ENCODE results near the gene KIAA1958.

KIAA1958 gene

GRCh38 chr9:112605518-112605917, 118.9 kb downstream of the KIAA1958 start:
- no peak for DNase-seq (ENCODE audit: low spot score)

GRCh38 chr9:112605963-112606699, 119.5 kb downstream of the KIAA1958 start:
- DNase-seq (ENCODE audit: low spot score), result no peak

GRCh38 chr9:112608851-112609250, 122.2 kb downstream of the KIAA1958 start:
- no peak for DNase-seq (ENCODE audit: low spot score)

GRCh38 chr9:112615584-112616266, 129.1 kb downstream of the KIAA1958 start:
- DNase-seq (ENCODE audit: low spot score), result no peak

- no peak for DNase-seq (ENCODE audit: low spot score)
Observed at GRCh38 chr9:112617371-112617770, 130.7 kb downstream of the KIAA1958 start.

- no peak for DNase-seq (ENCODE audit: low spot score)
Observed at GRCh38 chr9:112618385-112619009, 131.9 kb downstream of the KIAA1958 start.

- no peak for DNase-seq (ENCODE audit: low spot score)
Observed at GRCh38 chr9:112620388-112620787, 133.8 kb downstream of the KIAA1958 start.

GRCh38 chr9:112621018-112621655, 134.5 kb downstream of the KIAA1958 start:
- DNase-seq (ENCODE audit: low spot score), result no peak

- no peak for DNase-seq (ENCODE audit: low spot score)
Observed at GRCh38 chr9:112623198-112623597, 136.6 kb downstream of the KIAA1958 start.

GRCh38 chr9:112624711-112625707, 138.4 kb downstream of the KIAA1958 start:
- no peak for DNase-seq (ENCODE audit: low spot score)

- no peak for DNase-seq (ENCODE audit: low spot score)
Observed at GRCh38 chr9:112629671-112630485, 143.3 kb downstream of the KIAA1958 start.

GRCh38 chr9:112631313-112632070, 144.9 kb downstream of the KIAA1958 start:
- DNase-seq (ENCODE audit: low spot score), result no peak

- no peak for DNase-seq (ENCODE audit: low spot score)
Observed at GRCh38 chr9:112640311-112640710, 153.7 kb downstream of the KIAA1958 start.

- DNase-seq (ENCODE audit: low spot score), result no peak
Observed at GRCh38 chr9:112642126-112642525, 155.5 kb downstream of the KIAA1958 start.

- DNase-seq (ENCODE audit: low spot score), result no peak
Observed at GRCh38 chr9:112647596-112647995, 161.0 kb downstream of the KIAA1958 start.

GRCh38 chr9:112648624-112649023, 162.0 kb downstream of the KIAA1958 start:
- no peak for DNase-seq (ENCODE audit: low spot score)

GRCh38 chr9:112654282-112654681, 167.7 kb downstream of the KIAA1958 start:
- no peak for DNase-seq (ENCODE audit: low spot score)

GRCh38 chr9:112655668-112656067, 169.0 kb downstream of the KIAA1958 start:
- DNase-seq (ENCODE audit: low spot score), result no peak

- DNase-seq (ENCODE audit: low spot score), result no peak
Observed at GRCh38 chr9:112659906-112660305, 173.3 kb downstream of the KIAA1958 start.

- DNase-seq (ENCODE audit: low spot score), result no peak
Observed at GRCh38 chr9:112663681-112664080, 177.1 kb downstream of the KIAA1958 start.

Data from hematopoietic multipotent progenitor cell treated with erythropoietin and hydrocortisone succinate and interleukin-3 and kit ligand, for 15 days (in vitro differentiated cells).